ENCODE results near the gene AICDA.

Gene AICDA

DNA sequence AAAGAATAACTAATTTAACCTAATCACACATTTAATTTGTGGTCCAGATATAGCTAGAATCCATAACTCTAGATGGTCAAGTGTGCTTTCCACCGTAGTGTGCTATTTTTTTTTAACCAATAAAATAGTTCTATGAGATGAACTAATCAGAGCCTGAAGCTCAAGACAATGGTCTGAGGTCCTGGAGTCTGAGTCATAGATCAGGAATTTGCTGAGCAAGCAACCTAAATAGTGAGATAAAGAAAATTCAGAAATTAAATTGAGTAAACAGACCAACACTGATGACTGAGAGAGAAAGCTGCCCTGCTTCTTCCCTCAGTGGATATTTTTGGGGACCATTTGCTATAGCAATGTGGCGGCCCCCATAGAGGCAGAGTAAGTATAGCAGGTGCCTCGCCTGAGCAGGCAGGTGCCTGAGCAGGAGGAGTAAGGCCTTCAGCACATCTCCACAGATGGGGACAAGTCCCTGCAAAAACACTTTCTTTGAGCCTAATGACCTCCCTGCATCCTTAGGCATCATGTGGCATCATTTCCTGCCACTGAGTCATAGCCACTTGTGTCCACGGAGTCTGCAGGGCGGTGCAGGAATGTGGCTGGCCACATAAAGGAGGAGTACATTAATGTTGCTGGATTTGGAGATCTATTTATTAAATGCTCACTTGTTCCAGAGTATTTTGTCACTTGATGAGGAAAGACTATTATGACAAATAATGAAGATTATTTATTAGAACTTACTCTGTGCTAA, 58.0 kb downstream of the AICDA start:
- DNase-seq, result peak; percentile 53

DNA sequence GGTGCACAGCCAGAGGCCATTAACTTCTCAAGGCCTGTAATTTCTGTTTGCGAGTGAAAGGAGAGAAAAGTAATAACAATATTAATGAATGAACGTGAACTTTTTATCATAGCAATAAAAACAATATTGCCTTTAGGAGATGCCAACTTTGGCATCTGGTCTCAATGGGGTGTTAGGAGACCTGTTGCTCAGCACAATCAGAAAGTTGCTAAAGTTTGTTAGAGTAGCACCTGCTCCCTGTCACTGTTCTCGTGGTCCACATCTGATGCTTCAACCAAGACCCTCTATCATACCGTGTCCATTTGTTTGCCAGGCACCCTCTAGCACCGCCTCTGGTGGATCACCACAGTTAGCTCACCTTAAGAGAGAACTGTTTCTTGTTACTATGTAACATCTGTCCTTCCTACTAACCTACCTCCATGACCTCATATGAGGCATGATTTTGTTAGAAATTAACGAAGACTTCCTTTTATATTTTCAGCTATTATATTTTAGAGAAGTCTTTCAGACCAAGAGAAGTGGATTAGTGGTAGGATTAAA, 59.5 kb downstream of the AICDA start:
- DNase-seq, result no peak
